Inferior parietal cortex (tissue), 1 donor: Measurements from ENCODE around the gene NIPBL.
"Not testable (repeated sequence)": the region's sequence is repeated elsewhere in the genome, so short reads cannot be mapped to it uniquely, and the experiment has no call there.

ENCODE experiments used
- DNase-seq: peaks from one replicate; pipeline ENCODE4 v3.0.0-alpha.2; 2016; ENCODE audit errors: extremely low spot score

NIPBL gene

DNA sequence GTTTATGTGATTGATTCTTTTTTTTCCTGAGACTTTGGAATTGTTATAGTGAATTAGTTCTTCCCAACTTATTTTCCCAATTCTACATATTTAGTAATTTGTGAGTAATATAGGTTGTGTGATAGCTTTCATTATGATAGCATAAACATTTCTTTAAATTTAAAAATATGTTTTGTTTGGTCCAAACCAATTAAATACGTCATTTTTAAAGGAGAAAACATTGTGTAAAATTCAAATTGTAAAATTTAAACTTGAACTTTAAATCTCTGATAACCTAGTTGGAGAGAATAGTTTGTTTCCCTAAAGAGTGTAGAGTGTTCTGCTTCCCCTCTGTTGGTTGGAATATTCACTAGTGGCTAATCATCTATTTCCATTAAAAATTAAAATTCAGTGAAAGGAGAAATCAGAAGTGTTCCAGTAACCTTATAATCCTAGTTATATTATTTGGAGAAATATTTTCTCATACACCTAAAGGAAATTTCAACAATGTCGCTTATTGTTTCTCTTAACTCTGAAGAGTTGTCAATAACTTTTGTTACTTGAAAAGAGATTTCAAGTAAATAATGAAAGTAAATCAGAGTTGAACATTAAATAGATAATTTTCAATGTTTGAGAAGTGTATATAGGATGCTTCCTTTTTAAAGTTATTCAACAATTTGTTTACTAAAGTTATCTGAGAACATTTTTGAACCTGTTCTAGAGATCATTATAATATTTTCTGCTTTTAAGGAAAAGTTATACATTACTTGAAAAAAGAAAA is 2.9 kb downstream of the NIPBL start:
- DNase-seq = no peak

- no peak for DNase-seq
Observed at GRCh38 chr5:36880761-36881160, 4.2 kb downstream of the NIPBL start.

GRCh38 chr5:36881304-36881703 is 4.7 kb downstream of the NIPBL start:
- no peak for DNase-seq

GRCh38 chr5:36881807-36882206 is 5.2 kb downstream of the NIPBL start:
- DNase-seq = no peak

GRCh38 chr5:36882250-36882649 is 5.7 kb downstream of the NIPBL start:
- no peak for DNase-seq

GRCh38 chr5:36883894-36884462 is 7.4 kb downstream of the NIPBL start:
- no peak for DNase-seq

DNA sequence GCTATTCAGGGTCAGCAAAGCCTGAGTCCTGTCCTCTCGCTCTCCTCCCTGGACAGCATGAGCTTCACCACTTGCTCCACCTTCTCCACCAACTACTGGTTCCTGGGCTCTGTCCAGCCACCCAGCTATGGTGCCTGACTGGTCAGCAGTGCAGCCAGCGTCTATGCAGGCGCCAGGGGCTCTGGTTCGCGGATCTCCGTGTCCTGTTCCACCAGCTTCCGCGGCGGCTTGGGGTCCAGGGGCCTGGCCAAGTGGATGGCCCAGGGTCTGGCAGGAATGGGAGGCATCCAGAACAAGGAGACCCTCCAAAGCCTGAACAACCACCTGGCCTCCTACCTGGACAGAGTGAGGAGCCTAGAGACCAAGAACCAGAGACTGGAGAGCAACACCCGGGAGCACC is 8.6 kb downstream of the NIPBL start:
- DNase-seq = no peak

GRCh38 chr5:36885566-36886485 is 9.3 kb downstream of the NIPBL start:
- DNase-seq = no peak

DNA sequence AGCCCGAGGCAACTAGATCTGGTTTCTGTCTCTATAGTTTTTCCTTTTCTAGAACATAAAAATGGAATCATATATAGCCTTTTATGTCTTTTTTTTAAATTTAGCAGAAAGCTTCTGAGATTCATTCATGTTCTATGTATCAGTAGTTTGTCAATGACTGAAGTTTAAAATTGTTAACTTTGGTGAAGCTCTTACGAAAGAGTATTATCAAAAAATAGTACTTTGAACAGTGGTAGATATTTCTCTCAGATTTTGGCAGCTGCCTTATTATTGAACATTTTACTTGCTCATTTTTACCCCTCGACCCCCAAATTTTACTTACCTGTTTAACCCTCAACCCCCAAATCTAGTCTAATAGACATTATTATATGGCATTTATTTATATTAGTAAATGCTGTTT is 10.2 kb downstream of the NIPBL start:
- DNase-seq = no peak

DNA sequence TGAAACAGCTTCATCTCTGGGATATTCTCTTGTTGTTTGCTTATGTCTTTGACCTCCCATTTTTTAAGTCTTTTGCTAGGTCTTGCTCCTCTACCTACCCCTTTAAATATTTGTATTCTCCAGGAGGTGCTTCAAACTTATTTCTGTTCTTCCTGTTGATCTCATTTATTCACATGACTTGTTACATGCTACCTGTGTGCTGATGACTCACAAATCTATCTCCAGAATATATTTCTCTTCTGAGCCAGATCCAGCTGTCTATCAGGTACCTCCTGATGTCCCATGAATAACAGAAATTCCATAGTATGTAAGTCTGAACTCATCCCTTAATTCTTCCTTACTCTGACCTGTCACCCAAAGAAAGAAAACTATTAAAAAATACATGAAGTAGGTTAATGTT is 11.0 kb downstream of the NIPBL start:
- DNase-seq = no peak

- DNase-seq = no peak
Observed at GRCh38 chr5:36888303-36888702, 11.7 kb downstream of the NIPBL start.

DNA sequence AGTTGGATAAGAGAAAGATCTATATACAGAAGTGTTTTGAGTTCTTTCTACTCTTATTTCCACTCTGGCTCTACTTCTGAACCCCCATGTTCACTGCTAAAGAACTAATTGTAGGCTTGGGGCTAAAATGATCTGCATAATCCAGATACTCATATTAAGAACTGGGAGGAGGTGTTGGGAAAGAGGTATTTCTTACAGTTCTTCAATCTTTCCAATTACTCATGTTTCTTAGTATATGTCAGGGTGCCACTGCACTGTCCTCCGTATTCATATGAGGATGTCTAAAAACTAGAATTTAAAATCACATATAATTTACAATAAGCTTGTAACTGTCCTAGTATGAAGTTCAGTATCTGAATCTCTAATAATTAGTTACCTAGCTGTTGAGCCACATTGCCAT is 12.7 kb downstream of the NIPBL start:
- DNase-seq = no peak

DNA sequence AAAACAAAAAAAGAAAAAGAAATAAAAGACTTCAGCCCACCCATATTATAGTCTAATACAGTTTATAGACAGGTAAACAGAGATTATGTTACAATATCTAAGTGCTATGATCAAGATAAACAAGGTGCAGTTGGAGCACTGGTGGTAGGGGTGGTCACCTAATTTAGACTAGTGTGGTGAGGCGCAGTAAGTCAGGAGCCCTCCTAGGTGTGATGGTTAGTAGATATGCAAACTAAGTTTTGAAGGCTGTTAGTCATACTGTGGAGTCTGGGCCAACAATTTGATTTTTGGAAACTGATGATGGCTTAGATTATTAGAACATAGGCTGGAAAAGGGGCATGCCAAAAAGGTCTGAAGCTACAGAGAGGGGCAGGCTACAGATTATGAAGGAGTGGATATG is 14.7 kb downstream of the NIPBL start:
- DNase-seq = no peak

GRCh38 chr5:36892085-36892830 is 15.7 kb downstream of the NIPBL start:
- not testable (repeated sequence) for DNase-seq

GRCh38 chr5:36894954-36895353 is 18.4 kb downstream of the NIPBL start:
- DNase-seq = no peak

DNA sequence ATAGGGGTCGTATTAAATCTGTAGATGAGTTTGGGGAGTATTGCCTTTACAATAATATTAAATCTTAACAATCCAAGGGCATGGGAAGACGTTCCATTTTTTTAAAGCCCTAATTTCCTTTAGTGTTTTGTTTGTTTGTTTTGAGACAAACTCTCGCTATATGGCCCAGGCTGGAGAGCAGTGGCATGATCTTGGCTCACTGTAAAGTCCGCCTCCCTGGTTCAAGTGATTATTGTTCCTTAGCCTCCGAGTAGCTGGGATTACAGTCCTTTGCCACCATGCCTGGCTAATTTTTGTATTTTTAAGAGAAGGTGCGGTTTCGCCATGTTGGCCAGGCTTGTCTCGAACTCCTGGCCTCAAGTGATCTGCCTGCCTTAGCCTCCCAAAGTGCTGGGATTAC is 19.9 kb downstream of the NIPBL start:
- DNase-seq = no peak

DNA sequence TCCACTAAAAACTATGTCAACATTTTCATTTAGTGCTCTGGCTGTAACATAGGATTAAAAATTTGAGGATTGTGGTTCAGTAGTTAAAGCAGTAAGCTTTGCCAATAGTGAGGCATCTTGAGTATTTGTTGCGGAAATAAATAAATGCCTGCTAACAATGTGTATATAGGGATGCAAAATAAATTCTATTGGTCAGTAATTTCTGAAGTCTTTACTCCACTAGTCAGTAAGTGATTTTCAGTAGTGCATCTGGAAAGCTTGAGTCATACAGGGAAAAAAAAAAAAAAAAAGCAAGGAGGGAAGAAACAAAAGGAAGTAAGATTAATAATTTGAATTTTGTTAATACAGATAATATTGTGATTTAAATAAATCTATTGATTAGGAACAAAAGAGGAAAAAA is 21.0 kb downstream of the NIPBL start:
- no peak for DNase-seq

DNA sequence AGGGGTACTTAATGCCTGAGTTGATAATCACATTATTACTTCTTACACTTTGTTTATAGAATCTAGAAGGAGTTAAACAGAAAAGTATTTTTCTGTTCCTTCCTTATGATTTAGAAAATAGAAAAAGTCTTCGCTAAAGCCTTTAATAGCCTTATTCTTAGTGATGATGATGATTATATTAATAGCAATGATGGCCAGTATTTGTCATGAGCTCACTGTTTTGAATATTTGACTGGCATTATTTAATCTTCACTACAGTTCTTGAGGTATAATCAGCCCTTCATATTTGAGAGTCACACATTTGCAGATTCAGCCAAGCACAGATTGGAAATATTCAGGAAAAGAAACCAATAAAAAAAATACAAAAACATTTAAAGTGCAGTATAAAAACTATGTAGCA is 23.3 kb downstream of the NIPBL start:
- DNase-seq = no peak

- no peak for DNase-seq
Observed at GRCh38 chr5:36900283-36900682, 23.7 kb downstream of the NIPBL start.

DNA sequence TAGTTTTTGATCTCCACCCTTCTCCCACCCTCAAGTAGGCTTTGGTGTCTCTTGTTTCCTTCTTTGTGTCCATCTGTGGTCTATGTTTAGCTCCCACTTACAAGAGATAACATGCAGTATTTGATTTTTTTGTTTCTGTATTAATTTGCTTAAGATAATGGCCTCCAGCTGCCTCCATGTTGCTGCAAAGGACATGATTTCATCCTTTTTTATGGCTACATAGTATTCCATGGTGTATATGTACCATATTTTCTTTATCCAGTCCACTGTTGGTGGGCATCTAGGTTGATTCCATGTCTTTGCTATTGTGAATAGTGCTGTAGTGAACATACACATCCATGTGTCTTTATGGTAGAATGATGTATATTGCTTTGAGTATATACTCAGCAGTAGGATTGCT is 24.5 kb downstream of the NIPBL start:
- DNase-seq = not testable (repeated sequence)

GRCh38 chr5:36901856-36902255 is 25.3 kb downstream of the NIPBL start:
- no peak for DNase-seq

DNA sequence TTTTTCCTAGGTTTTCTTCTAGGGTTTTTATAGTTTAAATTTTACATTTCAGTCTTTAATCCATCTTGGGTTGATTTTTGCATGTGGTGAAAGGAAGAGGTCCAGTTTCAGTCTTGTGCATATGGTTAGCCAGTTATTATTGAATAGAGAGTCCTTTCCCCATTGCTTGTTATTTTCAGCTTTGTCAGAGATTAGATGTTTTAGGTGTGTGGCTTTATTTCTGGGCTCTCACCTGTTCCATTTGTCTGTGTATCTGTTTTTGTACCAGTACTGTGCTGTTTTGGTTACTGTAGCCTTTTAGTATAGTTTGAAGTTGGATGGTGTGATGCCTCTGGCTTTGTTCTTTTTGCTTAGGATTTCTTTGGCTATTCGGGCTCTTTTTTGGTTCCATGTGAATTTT is 25.8 kb downstream of the NIPBL start:
- no peak for DNase-seq
